HL-60 (cell line): ENCODE measurements around the gene RBFOX1.

Experiments used
- DNase-seq, 2 experiments: peaks; one replicate each; pipeline ENCODE4 v3.0.0-alpha.2; 2010 to 2020; ENCODE audit warnings: low read depth in 1 of 2, low spot score in 1 of 2
- H3K27ac ChIP-seq: fragments of 250-450 bp; sonication (Bioruptor Pico); replicated peaks from 2 replicates; pipeline ENCODE4 v1.5.1; 2020; ENCODE audit warnings: mild to moderate bottlenecking, moderate library complexity
- H3K27me3 ChIP-seq: fragments of 250-450 bp; sonication (Bioruptor Pico); 2 replicates; pipeline ENCODE4 v1.5.1; 2021; ENCODE audit warnings: mild to moderate bottlenecking, moderate library complexity; ENCODE audit not compliant: insufficient read depth, poor library complexity, severe bottlenecking
- H3K4me3 ChIP-seq: replicated peaks from 2 replicates; pipeline ENCODE4 v1.5.1; 2011; ENCODE audit warnings: mild to moderate bottlenecking, control low read depth, low read length; ENCODE audit not compliant: insufficient read depth
- CTCF ChIP-seq: IDR thresholded peaks from one replicate; pipeline ENCODE4 v1.5.1; 2011; ENCODE audit warnings: low read length, control low read depth, inconsistent platforms; ENCODE audit not compliant: insufficient read depth
- GABPA ChIP-seq: IDR thresholded peaks from 2 replicates; pipeline ENCODE4 v1.6.1; 2012; ENCODE audit warnings: low read depth
- POLR2AphosphoS5 ChIP-seq: IDR thresholded peaks from 2 replicates; pipeline ENCODE4 v1.6.1; 2012; ENCODE audit warnings: low read depth
- REST ChIP-seq: IDR thresholded peaks from 2 replicates; pipeline ENCODE4 v1.6.1; 2012; ENCODE audit warnings: low read depth; ENCODE audit not compliant: insufficient replicate concordance
- SPI1 ChIP-seq: IDR thresholded peaks from 2 replicates; pipeline ENCODE4 v1.6.1; 2012; ENCODE audit warnings: low read depth, mild to moderate bottlenecking, borderline replicate concordance

Gene RBFOX1

GRCh38 chr16:7289299-7289698 lies 43.3 kb upstream of the RBFOX1 start:
- Histone ChIP-seq H3K4me3 (no peak overlapping the region), H3K27ac (no peak overlapping the region), H3K27me3 (no peaks in the 10 kb centered on the region)
- no peak for DNase-seq
- TF ChIP-seq POLR2AphosphoS5 (no peak), CTCF (no peak), GABPA (no peak), REST (no peak), SPI1 (no peak)

- no peak for DNase-seq
- Histone ChIP-seq H3K4me3 (no peak overlapping the region), H3K27ac (no peak overlapping the region), H3K27me3 (no peaks in the 10 kb centered on the region)
- no peak for TF ChIP-seq CTCF
- no peak for TF ChIP-seq REST
- TF ChIP-seq SPI1: no peak
- TF ChIP-seq GABPA: no peak
- no peak for TF ChIP-seq POLR2AphosphoS5
Measured at GRCh38 chr16:7290682-7291081, 42.0 kb upstream of the RBFOX1 start.

GRCh38 chr16:7294020-7294419 lies 38.6 kb upstream of the RBFOX1 start:
- no peak overlapping the region for H3K27ac ChIP-seq
- no peaks in the 10 kb centered on the region for H3K27me3 ChIP-seq
- no peak overlapping the region for H3K4me3 ChIP-seq
- DNase-seq: no peak
- TF ChIP-seq SPI1 (no peak), GABPA (no peak), REST (no peak), CTCF (no peak), POLR2AphosphoS5 (no peak)
